MM.1S (cell line): ENCODE results near the gene CCS.
A peak's percentile ranks its signal among the peaks of the same experiment; 100 is the strongest.

ENCODE experiments used
- CTCF ChIP-seq: fragments of 300-600 bp; sonication (generic); IDR thresholded peaks from 2 replicates; pipeline ENCODE4 v1.5.1; 2016; ENCODE audit warnings: antibody characterized with exemption, low read length, mixed read lengths
- EZH2 ChIP-seq: fragments of 300-600 bp; sonication (generic); optimal IDR thresholded peaks from 2 replicates; pipeline ENCODE3; 2017; ENCODE audit warnings: low read depth, mild to moderate bottlenecking, antibody characterized with exemption, low read length, mixed read lengths
- EZH2phosphoT487 ChIP-seq: fragments of 300-600 bp; sonication (generic); IDR thresholded peaks from 2 replicates; pipeline ENCODE4 v1.6.1; 2018; ENCODE audit warnings: antibody characterized with exemption, low read length

- TF ChIP-seq CTCF (peak; percentile 79), EZH2phosphoT487 (no peak), EZH2 (no peak)
These were observed 13.9 kb upstream of the CCS start for GRCh38 chr11:66579017-66579606.
